MM.1S (cell line): ENCODE measurements around the gene BTBD9.

Source experiments
- DNase-seq: peaks from one replicate; pipeline ENCODE4 v3.0.0-alpha.2; 2015
- H2AFZ ChIP-seq: fragments of 300-600 bp; sonication (generic); 2 replicates; pipeline ENCODE4 v1.6.0; 2016; ENCODE audit warnings: antibody characterized with exemption, low read length
- H3F3A ChIP-seq: fragments of 300-600 bp; sonication (generic); 2 replicates; pipeline ENCODE4 v1.6.1; 2016; ENCODE audit warnings: mild to moderate bottlenecking, antibody characterized with exemption, low read length, moderate library complexity, mixed read lengths; ENCODE audit not compliant: insufficient read depth
- H3K27ac ChIP-seq: fragments of 300-600 bp; sonication (generic); 2 replicates; pipeline ENCODE4 v1.5.1; 2016; ENCODE audit warnings: mild to moderate bottlenecking, low read length
- H3K27me3 ChIP-seq: fragments of 300-600 bp; sonication (generic); replicated peaks from 2 replicates; pipeline ENCODE4 v1.6.0; 2016; ENCODE audit warnings: low read length; ENCODE audit not compliant: insufficient read depth
- H3K36me3 ChIP-seq: fragments of 300-600 bp; sonication (generic); replicated peaks from 2 replicates; pipeline ENCODE4 v1.6.1; 2016; ENCODE audit warnings: mild to moderate bottlenecking, low read length, mixed read lengths; ENCODE audit not compliant: insufficient read depth
- H3K4me1 ChIP-seq: fragments of 300-600 bp; sonication (generic); 2 replicates; pipeline ENCODE4 v1.6.1; 2016; ENCODE audit warnings: low read length, mixed read lengths
- H3K4me2 ChIP-seq: fragments of 300-600 bp; sonication (generic); 2 replicates; pipeline ENCODE4 v1.6.0; 2016; ENCODE audit warnings: low read depth, low read length
- H3K4me3 ChIP-seq: fragments of 300-600 bp; sonication (generic); 2 replicates; pipeline ENCODE4 v1.5.1; 2016; ENCODE audit warnings: low read length, mixed read lengths
- H3K79me2 ChIP-seq: fragments of 300-600 bp; sonication (generic); 2 replicates; pipeline ENCODE4 v1.6.1; 2016; ENCODE audit warnings: mixed run types, low read length, mixed read lengths
- H3K9ac ChIP-seq: fragments of 300-600 bp; sonication (generic); 2 replicates; pipeline ENCODE4 v1.6.1; 2016; ENCODE audit warnings: low read length, mixed read lengths
- H3K9me2 ChIP-seq: fragments of 300-600 bp; sonication (generic); replicated peaks from 2 replicates; pipeline ENCODE4 v1.6.1; 2016; ENCODE audit warnings: mild to moderate bottlenecking, low read length, mixed read lengths; ENCODE audit not compliant: insufficient read depth
- H3K9me3 ChIP-seq: fragments of 300-600 bp; sonication (generic); replicated peaks from 2 replicates; pipeline ENCODE4 v1.6.1; 2016; ENCODE audit warnings: mild to moderate bottlenecking, low read length, mixed read lengths; ENCODE audit not compliant: insufficient read depth
- H4K20me1 ChIP-seq: fragments of 300-600 bp; sonication (generic); 2 replicates; pipeline ENCODE4 v1.6.1; 2016; ENCODE audit warnings: mild to moderate bottlenecking, low read length, moderate library complexity, mixed read lengths; ENCODE audit not compliant: insufficient read depth
- EZH2 ChIP-seq: fragments of 300-600 bp; sonication (generic); optimal IDR thresholded peaks from 2 replicates; pipeline ENCODE3; 2017; ENCODE audit warnings: low read depth, mild to moderate bottlenecking, antibody characterized with exemption, low read length, mixed read lengths
- EZH2phosphoT487 ChIP-seq: fragments of 300-600 bp; sonication (generic); IDR thresholded peaks from 2 replicates; pipeline ENCODE4 v1.6.1; 2018; ENCODE audit warnings: antibody characterized with exemption, low read length
- TF ChIP-seq, protein P1 (sequence below): fragments of 300-600 bp; sonication (generic); IDR thresholded peaks from 2 replicates; pipeline ENCODE4 v1.5.1; 2016; ENCODE audit warnings: antibody characterized with exemption, low read length, mixed read lengths

The BTBD9 gene

DNA sequence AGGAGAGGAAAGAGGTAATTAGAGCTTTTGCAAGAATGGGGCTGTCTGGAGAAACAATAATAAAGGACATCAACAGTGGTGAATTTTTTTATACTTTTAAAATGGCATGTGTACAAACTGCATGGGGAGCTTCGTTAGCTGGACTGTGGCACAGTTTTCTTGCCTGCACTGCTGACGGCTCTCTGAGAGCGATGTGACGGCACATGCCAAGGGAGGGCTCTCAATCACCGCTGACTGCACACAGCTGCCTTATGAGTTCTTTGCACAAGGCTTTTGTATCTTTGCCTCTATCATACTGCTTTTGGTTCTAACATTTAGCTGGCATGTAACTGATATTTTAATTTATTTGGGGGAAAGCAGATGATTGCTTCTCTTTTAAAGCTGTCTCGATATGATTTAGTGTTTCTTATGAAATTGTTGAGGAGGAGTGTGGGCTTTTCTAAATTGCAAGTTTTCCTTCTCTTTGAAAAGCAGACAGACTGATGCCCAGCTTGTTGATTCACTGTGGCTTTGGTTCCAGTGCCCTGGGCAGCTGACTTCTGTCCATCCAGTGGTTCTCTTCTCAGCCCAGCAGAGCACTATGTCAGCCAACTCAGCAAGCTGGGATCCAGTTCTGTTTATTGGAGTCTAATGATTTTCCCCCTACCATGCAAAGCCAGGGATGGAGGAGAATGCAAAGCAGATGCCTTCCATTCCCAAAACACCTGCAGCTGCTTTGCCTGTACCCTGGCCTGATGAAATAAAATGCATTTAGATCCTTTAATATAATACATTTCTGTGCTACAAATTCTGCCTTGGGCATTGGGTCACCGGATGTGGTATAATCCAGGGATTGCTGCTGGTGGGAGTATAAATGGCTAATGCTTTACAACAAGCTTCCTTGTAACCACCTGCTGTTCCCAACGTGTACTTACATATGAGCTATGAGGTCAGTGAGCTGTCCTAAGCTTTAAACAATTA lies 496.3 kb downstream of the BTBD9 start:
- Histone ChIP-seq H3K27me3 (no peaks in the 10 kb centered on the region), H3K27ac (no peak overlapping the region), H3K36me3 (no peaks in the 10 kb centered on the region), H3F3A (no peaks in the 10 kb centered on the region), H3K9me2 (no peaks in the 10 kb centered on the region), H4K20me1 (no peaks in the 10 kb centered on the region), H3K4me3 (no peak overlapping the region), H2AFZ (no peak overlapping the region), H3K9me3 (no peaks in the 10 kb centered on the region), H3K9ac (no peak overlapping the region), H3K79me2 (no peaks in the 10 kb centered on the region), H3K4me2 (no peak overlapping the region), H3K4me1 (no peaks in the 10 kb centered on the region)
- TF ChIP-seq, protein P1, sequence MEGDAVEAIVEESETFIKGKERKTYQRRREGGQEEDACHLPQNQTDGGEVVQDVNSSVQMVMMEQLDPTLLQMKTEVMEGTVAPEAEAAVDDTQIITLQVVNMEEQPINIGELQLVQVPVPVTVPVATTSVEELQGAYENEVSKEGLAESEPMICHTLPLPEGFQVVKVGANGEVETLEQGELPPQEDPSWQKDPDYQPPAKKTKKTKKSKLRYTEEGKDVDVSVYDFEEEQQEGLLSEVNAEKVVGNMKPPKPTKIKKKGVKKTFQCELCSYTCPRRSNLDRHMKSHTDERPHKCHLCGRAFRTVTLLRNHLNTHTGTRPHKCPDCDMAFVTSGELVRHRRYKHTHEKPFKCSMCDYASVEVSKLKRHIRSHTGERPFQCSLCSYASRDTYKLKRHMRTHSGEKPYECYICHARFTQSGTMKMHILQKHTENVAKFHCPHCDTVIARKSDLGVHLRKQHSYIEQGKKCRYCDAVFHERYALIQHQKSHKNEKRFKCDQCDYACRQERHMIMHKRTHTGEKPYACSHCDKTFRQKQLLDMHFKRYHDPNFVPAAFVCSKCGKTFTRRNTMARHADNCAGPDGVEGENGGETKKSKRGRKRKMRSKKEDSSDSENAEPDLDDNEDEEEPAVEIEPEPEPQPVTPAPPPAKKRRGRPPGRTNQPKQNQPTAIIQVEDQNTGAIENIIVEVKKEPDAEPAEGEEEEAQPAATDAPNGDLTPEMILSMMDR, result no peak
- no peak for TF ChIP-seq EZH2
- no peak for TF ChIP-seq EZH2phosphoT487
- DNase-seq, result no peak

- TF ChIP-seq EZH2phosphoT487, result no peak
- TF ChIP-seq, protein P1, result no peak
- TF ChIP-seq EZH2, result no peak
- no peak overlapping the region for H2AFZ ChIP-seq
- no peak overlapping the region for H3K27ac ChIP-seq
- no peaks in the 10 kb centered on the region for H3F3A ChIP-seq
- H3K9me2 ChIP-seq, result no peaks in the 10 kb centered on the region
- H4K20me1 ChIP-seq, result no peaks in the 10 kb centered on the region
- no peaks in the 10 kb centered on the region for H3K27me3 ChIP-seq
- H3K9ac ChIP-seq, result no peak overlapping the region
- no peak for DNase-seq
- no peaks in the 10 kb centered on the region for H3K9me3 ChIP-seq
- H3K36me3 ChIP-seq, result no peaks in the 10 kb centered on the region
- no peak overlapping the region for H3K4me3 ChIP-seq
- H3K4me2 ChIP-seq, result no peak overlapping the region
- no peaks in the 10 kb centered on the region for H3K79me2 ChIP-seq
- H3K4me1 ChIP-seq, result no peaks in the 10 kb centered on the region
Measured at GRCh38 chr6:38142178-38142902, 497.4 kb downstream of the BTBD9 start.

- Histone ChIP-seq H3F3A (no peaks in the 10 kb centered on the region), H3K36me3 (no peaks in the 10 kb centered on the region), H3K4me2 (no peak overlapping the region), H3K9me2 (no peaks in the 10 kb centered on the region), H3K4me1 (no peaks in the 10 kb centered on the region), H4K20me1 (no peaks in the 10 kb centered on the region), H3K79me2 (no peaks in the 10 kb centered on the region), H3K27ac (no peak overlapping the region), H3K27me3 (no peaks in the 10 kb centered on the region), H3K4me3 (no peak overlapping the region), H2AFZ (no peak overlapping the region), H3K9ac (no peak overlapping the region), H3K9me3 (no peaks in the 10 kb centered on the region)
- DNase-seq, result no peak
- TF ChIP-seq, protein P1, result no peak
- TF ChIP-seq EZH2phosphoT487 (no peak), EZH2 (no peak)
Measured at GRCh38 chr6:38141716-38142115, 498.0 kb downstream of the BTBD9 start.
